Liver (tissue), 3 donors: ENCODE results near the gene PHLDB3.

ENCODE experiments used
- FOXA1 ChIP-seq: IDR thresholded peaks from 2 replicates; pipeline ENCODE4 v1.6.1; 2016; ENCODE audit warnings: antibody characterized with exemption
- JUND ChIP-seq, 2 donors: IDR thresholded peaks; 2 replicates each; pipeline ENCODE4 v1.6.1; 2016; ENCODE audit warnings: antibody characterized with exemption in 2 of 2
- NR2F2 ChIP-seq: IDR thresholded peaks from 2 replicates; pipeline ENCODE4 v1.6.1; 2016; ENCODE audit warnings: antibody characterized with exemption
- RAD21 ChIP-seq, 2 donors: IDR thresholded peaks; 2 replicates each; pipeline ENCODE4 v1.6.1; 2016; ENCODE audit warnings: antibody characterized with exemption in 2 of 2, mild to moderate bottlenecking in 2 of 2
- TAF1 ChIP-seq: conservative IDR thresholded peaks from 2 replicates; pipeline ENCODE4 v1.6.1; 2016; ENCODE audit warnings: antibody characterized with exemption, mild to moderate bottlenecking
- TF ChIP-seq, protein P1 (sequence below): fragments of 150-350 bp; IDR thresholded peaks from 2 replicates; pipeline ENCODE4 v1.5.1; 2017; ENCODE audit warnings: improper control_type of control experiment, low read depth, low read length; ENCODE audit not compliant: missing input control
- TF ChIP-seq, protein P2 (sequence below): IDR thresholded peaks from 2 replicates; pipeline ENCODE4 v1.6.1; 2016; ENCODE audit warnings: antibody characterized with exemption
- donor health status: healthy.
- donor health status: healthy.

DNA sequence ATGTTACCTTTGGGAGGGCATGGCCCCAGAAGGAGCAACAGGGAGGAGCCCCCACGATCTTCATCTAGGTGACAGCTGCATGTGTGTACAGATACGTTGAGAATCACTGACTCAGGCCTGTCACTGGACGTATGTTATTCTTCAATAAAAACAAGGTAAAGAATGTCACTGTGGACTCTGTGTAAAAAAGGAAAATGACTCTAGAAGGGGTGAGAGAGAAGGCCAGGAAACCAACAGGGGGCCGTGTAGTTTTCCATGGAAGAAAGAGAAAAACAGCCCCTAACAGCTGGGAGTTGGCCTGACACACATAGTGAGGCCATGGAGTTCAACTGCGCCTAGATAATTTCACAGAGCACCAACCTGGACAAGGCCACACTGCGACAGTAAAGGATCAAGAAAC is 37.3 kb downstream of the PHLDB3 start:
- TF ChIP-seq, protein P1, sequence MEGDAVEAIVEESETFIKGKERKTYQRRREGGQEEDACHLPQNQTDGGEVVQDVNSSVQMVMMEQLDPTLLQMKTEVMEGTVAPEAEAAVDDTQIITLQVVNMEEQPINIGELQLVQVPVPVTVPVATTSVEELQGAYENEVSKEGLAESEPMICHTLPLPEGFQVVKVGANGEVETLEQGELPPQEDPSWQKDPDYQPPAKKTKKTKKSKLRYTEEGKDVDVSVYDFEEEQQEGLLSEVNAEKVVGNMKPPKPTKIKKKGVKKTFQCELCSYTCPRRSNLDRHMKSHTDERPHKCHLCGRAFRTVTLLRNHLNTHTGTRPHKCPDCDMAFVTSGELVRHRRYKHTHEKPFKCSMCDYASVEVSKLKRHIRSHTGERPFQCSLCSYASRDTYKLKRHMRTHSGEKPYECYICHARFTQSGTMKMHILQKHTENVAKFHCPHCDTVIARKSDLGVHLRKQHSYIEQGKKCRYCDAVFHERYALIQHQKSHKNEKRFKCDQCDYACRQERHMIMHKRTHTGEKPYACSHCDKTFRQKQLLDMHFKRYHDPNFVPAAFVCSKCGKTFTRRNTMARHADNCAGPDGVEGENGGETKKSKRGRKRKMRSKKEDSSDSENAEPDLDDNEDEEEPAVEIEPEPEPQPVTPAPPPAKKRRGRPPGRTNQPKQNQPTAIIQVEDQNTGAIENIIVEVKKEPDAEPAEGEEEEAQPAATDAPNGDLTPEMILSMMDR = no peak
- TF ChIP-seq NR2F2 (no peak), TAF1 (no peak), FOXA1 (no peak), RAD21 (IDR thresholded peaks at IDR 0.05) (no peak), JUND (IDR thresholded peaks at IDR 0.05) (no peak)
- TF ChIP-seq, protein P2, sequence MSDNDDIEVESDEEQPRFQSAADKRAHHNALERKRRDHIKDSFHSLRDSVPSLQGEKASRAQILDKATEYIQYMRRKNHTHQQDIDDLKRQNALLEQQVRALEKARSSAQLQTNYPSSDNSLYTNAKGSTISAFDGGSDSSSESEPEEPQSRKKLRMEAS = no peak
